Activated naive CD4-positive, alpha-beta T cell treated with anti-CD3 and anti-CD28 coated beads, Interleukin-2, amount 10 ng/mL, durations not matched to agents 7 days and 5 days (primary cell): ENCODE data around the gene PTGS2.

ENCODE experiments used
- CTCF ChIA-PET: fragments of 350-600 bp; sonication (Branson Sonifier 250); formaldehyde crosslinking; loops from one replicate; lab custom pipeline; 2021; ENCODE audit warnings: antibody characterized with exemption; lab: Charles Lee
- DNase-seq: peaks from one replicate; pipeline ENCODE4 v3.0.0-alpha.2; 2020
- H3K27ac Mint-ChIP-seq: one replicate; pipeline ENCODE4 v1.8.0; 2021; ENCODE audit warnings: mild to moderate bottlenecking, moderate library complexity, mixed read lengths
- H3K27me3 Mint-ChIP-seq: one replicate; pipeline ENCODE4 v1.8.0; 2021; ENCODE audit warnings: mild to moderate bottlenecking, mixed read lengths
- H3K36me3 Mint-ChIP-seq: one replicate; pipeline ENCODE4 v1.8.0; 2021; ENCODE audit warnings: mixed read lengths
- H3K4me1 Mint-ChIP-seq: one replicate; pipeline ENCODE4 v1.8.0; 2021; ENCODE audit warnings: mixed read lengths
- H3K4me3 Mint-ChIP-seq: one replicate; pipeline ENCODE4 v1.8.0; 2021; ENCODE audit warnings: mild to moderate bottlenecking, moderate library complexity, mixed read lengths
- H3K9me3 Mint-ChIP-seq: one replicate; pipeline ENCODE4 v1.8.0; 2021; ENCODE audit warnings: mixed read lengths

Gene PTGS2

GRCh38 chr1:186680245-186681061, at the start of gene PTGS2:
Gene PTGS2 (minus strand): TSS chr1:186680423. CDS start chr1:186680290, 133 bp downstream.
- Mint-ChIP-seq H3K27me3 (peaks cover 48% of the 10 kb centered on the region), H3K36me3 (no peaks in the 10 kb centered on the region), H3K4me3 (peak within 1 kb of the TSS; percentile 75), H3K9me3 (no peaks in the 10 kb centered on the region), H3K27ac (no peak within 1 kb of the TSS), H3K4me1 (peaks cover 17% of the 10 kb centered on the region)
- CTCF ChIA-PET: interaction anchor here (1.0 to 2.0 kb wide), 7 partner anchors 11 to 276 kb away, joined by 3 to 6 read pairs (median 5); no protein-coding TSS in a partner anchor
- DNase-seq: peak; percentile 59

GRCh38 chr1:186722711-186723309, 42.6 kb upstream of the PTGS2 start:
- H3K27ac Mint-ChIP-seq: no peak overlapping the region
- H3K4me1 Mint-ChIP-seq: no peaks in the 10 kb centered on the region
- no peaks in the 10 kb centered on the region for H3K36me3 Mint-ChIP-seq
- DNase-seq: peak; percentile 24
- no peak overlapping the region for H3K4me3 Mint-ChIP-seq
- H3K9me3 Mint-ChIP-seq: no peaks in the 10 kb centered on the region
- CTCF ChIA-PET: interaction anchor here (0.7 to 1.6 kb wide), 11 partner anchors 10 to 638 kb away, joined by 3 to 8 read pairs (median 3); no protein-coding TSS in a partner anchor
- H3K27me3 Mint-ChIP-seq: no peaks in the 10 kb centered on the region

GRCh38 chr1:186717286-186717685, 37.1 kb upstream of the PTGS2 start:
- Mint-ChIP-seq H3K27me3 (no peaks in the 10 kb centered on the region), H3K4me3 (no peak overlapping the region)

GRCh38 chr1:186715887-186716809, 35.9 kb upstream of the PTGS2 start:
- Mint-ChIP-seq H3K4me1 (no peaks in the 10 kb centered on the region), H3K27ac (no peak overlapping the region), H3K4me3 (no peak overlapping the region), H3K9me3 (no peaks in the 10 kb centered on the region), H3K36me3 (no peaks in the 10 kb centered on the region), H3K27me3 (no peaks in the 10 kb centered on the region)
- no peak for DNase-seq
- CTCF ChIA-PET: no interaction called here

More at GRCh38 chr1:186717286-186717685, 37.1 kb upstream of the PTGS2 start:
- CTCF ChIA-PET: no interaction called here
- H3K36me3 Mint-ChIP-seq: no peaks in the 10 kb centered on the region
- no peaks in the 10 kb centered on the region for H3K4me1 Mint-ChIP-seq
- H3K27ac Mint-ChIP-seq: no peak overlapping the region
- no peaks in the 10 kb centered on the region for H3K9me3 Mint-ChIP-seq
- DNase-seq: no peak

- Mint-ChIP-seq H3K36me3 (no peaks in the 10 kb centered on the region), H3K9me3 (no peaks in the 10 kb centered on the region), H3K4me1 (no peaks in the 10 kb centered on the region), H3K27ac (no peak overlapping the region), H3K4me3 (no peak overlapping the region), H3K27me3 (no peaks in the 10 kb centered on the region)
- DNase-seq: no peak
- CTCF ChIA-PET: no interaction called here
Measured at GRCh38 chr1:186710696-186711095, 30.5 kb upstream of the PTGS2 start.

GRCh38 chr1:186708694-186709097, 28.5 kb upstream of the PTGS2 start:
- no peak for DNase-seq
- CTCF ChIA-PET: no interaction called here
- no peaks in the 10 kb centered on the region for H3K36me3 Mint-ChIP-seq
- no peaks in the 10 kb centered on the region for H3K9me3 Mint-ChIP-seq
- no peaks in the 10 kb centered on the region for H3K27me3 Mint-ChIP-seq
- no peak overlapping the region for H3K27ac Mint-ChIP-seq
- no peak overlapping the region for H3K4me3 Mint-ChIP-seq
- H3K4me1 Mint-ChIP-seq: no peaks in the 10 kb centered on the region

GRCh38 chr1:186703209-186703766, 23.1 kb upstream of the PTGS2 start:
- H3K9me3 Mint-ChIP-seq: no peaks in the 10 kb centered on the region
- H3K27me3 Mint-ChIP-seq: no peaks in the 10 kb centered on the region
- DNase-seq: no peak
- no peaks in the 10 kb centered on the region for H3K4me1 Mint-ChIP-seq
- no peak overlapping the region for H3K4me3 Mint-ChIP-seq
- H3K27ac Mint-ChIP-seq: no peak overlapping the region
- CTCF ChIA-PET: no interaction called here
- H3K36me3 Mint-ChIP-seq: no peaks in the 10 kb centered on the region

GRCh38 chr1:186700722-186701121, 20.5 kb upstream of the PTGS2 start:
- H3K36me3 Mint-ChIP-seq: no peaks in the 10 kb centered on the region
- no peaks in the 10 kb centered on the region for H3K9me3 Mint-ChIP-seq
- H3K4me1 Mint-ChIP-seq: no peaks in the 10 kb centered on the region
- DNase-seq: no peak
- H3K27me3 Mint-ChIP-seq: no peaks in the 10 kb centered on the region
- no peak overlapping the region for H3K4me3 Mint-ChIP-seq
- CTCF ChIA-PET: interaction anchor here (0.6 kb wide), 1 partner anchor 125 kb away, joined by 3 read pairs; no protein-coding TSS in a partner anchor
- no peak overlapping the region for H3K27ac Mint-ChIP-seq

- CTCF ChIA-PET: no interaction called here
Measured at GRCh38 chr1:186699519-186699918, 19.3 kb upstream of the PTGS2 start.

GRCh38 chr1:186689907-186690306, 9.7 kb upstream of the PTGS2 start:
- Mint-ChIP-seq H3K36me3 (no peaks in the 10 kb centered on the region), H3K4me1 (no peaks in the 10 kb centered on the region), H3K4me3 (no peak overlapping the region), H3K27me3 (peaks cover 3% of the 10 kb centered on the region), H3K9me3 (no peaks in the 10 kb centered on the region), H3K27ac (no peak overlapping the region)
- CTCF ChIA-PET: interaction anchor here (1.4 kb wide), 1 partner anchor 19 kb away, joined by 3 read pairs; no protein-coding TSS in a partner anchor
- no peak for DNase-seq

More at GRCh38 chr1:186699519-186699918, 19.3 kb upstream of the PTGS2 start:
- no peak overlapping the region for H3K27ac Mint-ChIP-seq
- H3K9me3 Mint-ChIP-seq: no peaks in the 10 kb centered on the region
- H3K27me3 Mint-ChIP-seq: no peaks in the 10 kb centered on the region
- DNase-seq: no peak
- no peaks in the 10 kb centered on the region for H3K36me3 Mint-ChIP-seq
- H3K4me3 Mint-ChIP-seq: no peak overlapping the region
- no peaks in the 10 kb centered on the region for H3K4me1 Mint-ChIP-seq

GRCh38 chr1:186689376-186689775, 9.2 kb upstream of the PTGS2 start:
- DNase-seq: no peak
- no peak overlapping the region for H3K4me3 Mint-ChIP-seq
- no peaks in the 10 kb centered on the region for H3K9me3 Mint-ChIP-seq
- CTCF ChIA-PET: interaction anchor here (1.4 kb wide), 1 partner anchor 19 kb away, joined by 3 read pairs; no protein-coding TSS in a partner anchor
- no peaks in the 10 kb centered on the region for H3K4me1 Mint-ChIP-seq
- no peaks in the 10 kb centered on the region for H3K36me3 Mint-ChIP-seq
- H3K27ac Mint-ChIP-seq: no peak overlapping the region
- H3K27me3 Mint-ChIP-seq: peaks cover 3% of the 10 kb centered on the region

GRCh38 chr1:186683652-186684410, 3.6 kb upstream of the PTGS2 start:
- DNase-seq: no peak
- H3K9me3 Mint-ChIP-seq: no peaks in the 10 kb centered on the region
- no peak overlapping the region for H3K27ac Mint-ChIP-seq
- H3K4me3 Mint-ChIP-seq: no peak overlapping the region
- CTCF ChIA-PET: interaction anchor here (0.9 to 2.6 kb wide), 3 partner anchors 39 to 406 kb away, joined by 3 to 8 read pairs (median 4); no protein-coding TSS in a partner anchor
- H3K4me1 Mint-ChIP-seq: peaks cover 17% of the 10 kb centered on the region
- peaks cover 47% of the 10 kb centered on the region for H3K27me3 Mint-ChIP-seq
- no peaks in the 10 kb centered on the region for H3K36me3 Mint-ChIP-seq

- CTCF ChIA-PET: interaction anchor here (0.9 to 2.6 kb wide), 2 partner anchors 76 to 405 kb away, joined by 3 to 8 read pairs; no protein-coding TSS in a partner anchor
- no peak for DNase-seq
- Mint-ChIP-seq H3K4me1 (peaks cover 17% of the 10 kb centered on the region), H3K27me3 (peaks cover 47% of the 10 kb centered on the region), H3K9me3 (no peaks in the 10 kb centered on the region), H3K27ac (no peak overlapping the region), H3K36me3 (no peaks in the 10 kb centered on the region), H3K4me3 (no peak overlapping the region)
Measured at GRCh38 chr1:186682736-186683135, 2.5 kb upstream of the PTGS2 start.
